Gastrocnemius medialis (tissue), 4 donors: ENCODE results near the gene ATP13A5.

Experiments
- CTCF ChIP-seq, 5 experiments: fragments of 450-650 bp in 3 of 5; fragments of 200-600 bp in 2 of 5; sonication (generic) in 2 of 5; IDR thresholded peaks in 4 of 5; conservative IDR thresholded peaks in 1 of 5; 1 replicate in 4 of 5; 2 replicates in 1 of 5; pipeline ENCODE4 v1.5.1; 2016 to 2019; ENCODE audit warnings: antibody characterized with exemption in 5 of 5, mild to moderate bottlenecking in 3 of 5, moderate library complexity in 3 of 5
- POLR2A ChIP-seq, 2 donors: fragments of 450-650 bp; IDR thresholded peaks; one replicate each; pipeline ENCODE4 v1.6.1; 2017; ENCODE audit warnings: antibody characterized with exemption in 2 of 2, mild to moderate bottlenecking in 2 of 2, moderate library complexity in 2 of 2

- TF ChIP-seq CTCF (IDR thresholded peaks at IDR 0.05 in 4 of 5, conservative IDR thresholded peaks at IDR 0.05 in 1 of 5) (no peak), POLR2A (IDR thresholded peaks at IDR 0.05) (no peak)
These were observed 82.6 kb downstream of the ATP13A5 start for GRCh38 chr3:193295985-193296384.
